Upper lobe of right lung (tissue), 1 donor: ENCODE data around the gene MYEOV. TPM values are rescaled to one million over a fixed set of nuclear protein-coding genes. Genes with fewer than 3 reads are reported as not detected.

Experiments
- ATAC-seq: fragments of 200-7000 bp; cut with Tn5 transposase; one replicate; pipeline ENCODE4 v1.9.1; 2020; ENCODE audit warnings: mild to moderate bottlenecking, moderate library complexity
- DNase-seq: peaks from one replicate; pipeline ENCODE4 v3.0.0-alpha.2; 2020
- H3K27ac ChIP-seq: fragments of 200-600 bp; one replicate; pipeline ENCODE4 v1.8.0; 2022
- H3K27me3 ChIP-seq: fragments of 200-600 bp; one replicate; pipeline ENCODE4 v1.8.0; 2022; ENCODE audit warnings: mild to moderate bottlenecking
- H3K36me3 ChIP-seq: fragments of 200-600 bp; one replicate; pipeline ENCODE4 v1.8.0; 2022
- H3K4me1 ChIP-seq: fragments of 200-600 bp; one replicate; pipeline ENCODE4 v1.8.0; 2022
- H3K4me3 ChIP-seq: fragments of 200-600 bp; one replicate; pipeline ENCODE4 v1.8.0; 2022; ENCODE audit warnings: mild to moderate bottlenecking
- H3K9me3 ChIP-seq: fragments of 200-600 bp; one replicate; pipeline ENCODE4 v1.8.0; 2022
- CTCF ChIP-seq: fragments of 200-600 bp; IDR thresholded peaks from one replicate; pipeline ENCODE4 v1.8.0; 2022; ENCODE audit warnings: antibody characterized with exemption
- intact Hi-C: fragments of 100-400 bp; cut with DNase I; formaldehyde crosslinking; loops from one replicate; pipeline ENCODE4 v1.11.0; 2022
- total RNA-seq: library from RNA; stranded (reverse); fragmentation: NEBNext Ultra II Directional; extraction: Animal tissue kit (Norgen Biotek cat#: 25700); gene quantifications from one replicate; pipeline ENCODE4 v1.2.1, GENCODE V29; 2021
- donor health status: DM: no; HTN: yes; CAD: no; lungs with severe emphysema.

The MYEOV gene
- total RNA-seq, 1 donor from 2014 or later = 0.23 TPM

- H3K9me3 ChIP-seq = no peaks in the 10 kb centered on the region
- H3K36me3 ChIP-seq = no peaks in the 10 kb centered on the region
- no peak overlapping the region for H3K4me3 ChIP-seq
- TF ChIP-seq CTCF = no peak
- intact Hi-C loops = no loop called here
- peaks cover 8% of the 10 kb centered on the region for H3K4me1 ChIP-seq
- no peak for ATAC-seq
- no peak overlapping the region for H3K27ac ChIP-seq
- DNase-seq = peak; percentile 19
- no peaks in the 10 kb centered on the region for H3K27me3 ChIP-seq
These were observed 10.5 kb upstream of the MYEOV start for GRCh38 chr11:69283446-69283845.

GRCh38 chr11:69284081-69284511 lies 9.9 kb upstream of the MYEOV start:
- no peak for TF ChIP-seq CTCF
- Histone ChIP-seq H3K9me3 (no peaks in the 10 kb centered on the region), H3K4me1 (peaks cover 8% of the 10 kb centered on the region), H3K36me3 (no peaks in the 10 kb centered on the region), H3K27ac (no peak overlapping the region), H3K27me3 (no peaks in the 10 kb centered on the region), H3K4me3 (no peak overlapping the region)
- intact Hi-C loops = no loop called here
- DNase-seq (no peak), ATAC-seq (no peak)

- intact Hi-C loops = no loop called here
- DNase-seq (no peak), ATAC-seq (no peak)
- H3K4me3 ChIP-seq = no peak overlapping the region
- H3K9me3 ChIP-seq = no peaks in the 10 kb centered on the region
- no peaks in the 10 kb centered on the region for H3K27me3 ChIP-seq
- peaks cover 9% of the 10 kb centered on the region for H3K4me1 ChIP-seq
- no peak overlapping the region for H3K27ac ChIP-seq
- TF ChIP-seq CTCF = no peak
- H3K36me3 ChIP-seq = no peaks in the 10 kb centered on the region
These were observed 8.9 kb upstream of the MYEOV start for GRCh38 chr11:69285091-69285490.

GRCh38 chr11:69285766-69286165 lies 8.2 kb upstream of the MYEOV start:
- H3K4me3 ChIP-seq = no peak overlapping the region
- no peak for DNase-seq
- no peaks in the 10 kb centered on the region for H3K27me3 ChIP-seq
- no peak for TF ChIP-seq CTCF
- intact Hi-C loops = no loop called here
- no peak for ATAC-seq
- no peaks in the 10 kb centered on the region for H3K36me3 ChIP-seq
- H3K4me1 ChIP-seq = peaks cover 7% of the 10 kb centered on the region
- no peaks in the 10 kb centered on the region for H3K9me3 ChIP-seq
- H3K27ac ChIP-seq = no peak overlapping the region

GRCh38 chr11:69286374-69287371 lies 7.3 kb upstream of the MYEOV start:
- TF ChIP-seq CTCF = no peak
- ATAC-seq (no peak), DNase-seq (no peak)
- H3K4me1 ChIP-seq = peaks cover 4% of the 10 kb centered on the region
- no peak overlapping the region for H3K4me3 ChIP-seq
- no peaks in the 10 kb centered on the region for H3K9me3 ChIP-seq
- H3K27ac ChIP-seq = no peak overlapping the region
- H3K36me3 ChIP-seq = no peaks in the 10 kb centered on the region
- H3K27me3 ChIP-seq = no peaks in the 10 kb centered on the region
- intact Hi-C loops = no loop called here
